HepG2 (cell line): ENCODE results near the gene TAMM41. TPM values are rescaled to one million over a fixed set of nuclear protein-coding genes. Genes with fewer than 3 reads are reported as not detected.

ENCODE experiments used
- CCDC6 ChIP-seq: sonication (generic); formaldehyde crosslinking; IDR thresholded peaks from 2 replicates; pipeline ENCODE4 v1.8.1; 2022; ENCODE audit warnings: mild to moderate bottlenecking, missing genetic modification reagents, moderate library complexity
- CENPX ChIP-seq: sonication (generic); formaldehyde crosslinking; IDR thresholded peaks from 2 replicates; pipeline ENCODE4 v1.9.0; 2021; ENCODE audit warnings: mild to moderate bottlenecking, missing genetic modification reagents, moderate library complexity
- HNRNPLL ChIP-seq: fragments of 200-400 bp; formaldehyde crosslinking; IDR thresholded peaks from 2 replicates; pipeline ENCODE4 v1.6.1; 2017; ENCODE audit warnings: mild to moderate bottlenecking, low read depth, low read length; ENCODE audit not compliant: poor library complexity, severe bottlenecking
- MAFG ChIP-seq: sonication (generic); formaldehyde crosslinking; IDR thresholded peaks from 2 replicates; pipeline ENCODE4 v1.5.1; 2020; ENCODE audit warnings: mild to moderate bottlenecking, missing genetic modification reagents
- NFYC ChIP-seq: IDR thresholded peaks from 2 replicates; pipeline ENCODE4 v1.6.1; 2016; ENCODE audit warnings: missing genetic modification reagents, missing compliant biosample characterization
- NR3C1 ChIP-seq: sonication (generic); formaldehyde crosslinking; IDR thresholded peaks from 2 replicates; pipeline ENCODE4 v1.4.0; 2020; ENCODE audit warnings: missing genetic modification reagents
- PHF5A ChIP-seq: IDR thresholded peaks from one replicate; pipeline ENCODE4 v1.6.1; 2018; ENCODE audit warnings: low read depth, missing genetic modification reagents; ENCODE audit not compliant: unreplicated experiment
- RARA ChIP-seq: IDR thresholded peaks from 2 replicates; pipeline ENCODE4 v1.6.1; 2016; ENCODE audit warnings: missing genetic modification reagents, missing compliant biosample characterization
- SIX1 ChIP-seq: sonication (generic); formaldehyde crosslinking; IDR thresholded peaks from 2 replicates; pipeline ENCODE4 v1.4.0; 2020; ENCODE audit warnings: missing genetic modification reagents, borderline replicate concordance
- SMYD3 ChIP-seq: sonication (generic); formaldehyde crosslinking; IDR thresholded peaks from 2 replicates; pipeline ENCODE4 v1.8.1; 2023; ENCODE audit warnings: mild to moderate bottlenecking, missing genetic modification reagents
- TMF1 ChIP-seq: sonication (generic); formaldehyde crosslinking; IDR thresholded peaks from 2 replicates; pipeline ENCODE4 v1.8.1; 2022; ENCODE audit warnings: low read depth, missing genetic modification reagents
- ZBTB8A ChIP-seq: sonication (generic); formaldehyde crosslinking; IDR thresholded peaks from 2 replicates; pipeline ENCODE4 v1.4.0; 2020; ENCODE audit warnings: mild to moderate bottlenecking, low read depth, missing genetic modification reagents, borderline replicate concordance
- ZNF292 ChIP-seq: sonication (generic); formaldehyde crosslinking; IDR thresholded peaks from 2 replicates; pipeline ENCODE4 v1.8.1; 2022; ENCODE audit warnings: mild to moderate bottlenecking, low read depth, missing genetic modification reagents, borderline replicate concordance
- ZNF367 ChIP-seq: sonication (generic); formaldehyde crosslinking; IDR thresholded peaks from 2 replicates; pipeline ENCODE4 v1.4.0; 2020; ENCODE audit warnings: missing genetic modification reagents, borderline replicate concordance
- ZNF530 ChIP-seq: sonication (generic); formaldehyde crosslinking; IDR thresholded peaks from 2 replicates; pipeline ENCODE4 v1.5.0; 2020; ENCODE audit warnings: low read depth, mild to moderate bottlenecking, missing genetic modification reagents
- ZNF776 ChIP-seq: sonication (generic); formaldehyde crosslinking; IDR thresholded peaks from 2 replicates; pipeline ENCODE4 v1.4.0; 2020; ENCODE audit warnings: mild to moderate bottlenecking, missing genetic modification reagents
- polyA plus RNA-seq, 8 experiments: library from polyadenylated mRNA; depleted of rRNA in 3 of 8; stranded (reverse) in 7 of 8; unstranded in 1 of 8; fragments of >200 nt; fragmentation: Illumina TruSeq in 4 of 8; extraction: Trizol in 4 of 8; gene quantifications; 2 replicates each; pipeline versions ENCODE4 v1.2.1 to v1.2.3, GENCODE V29; 2011 to 2016; ENCODE audit warnings: low read depth in 4 of 8, missing spikeins in 1 of 8, mixed read lengths in 1 of 8; ENCODE audit not compliant: insufficient read depth in 1 of 8
- total RNA-seq, 5 experiments: library from RNA; depleted of rRNA; stranded (reverse); fragments of >200 nt; fragmentation: Illumina TruSeq; extraction: Trizol; gene quantifications; 2 replicates each; pipeline ENCODE4 v1.2.3, GENCODE V29; 2016; ENCODE audit warnings: low read depth in 1 of 5
- TF ChIP-seq, protein P1 (sequence below): sonication (generic); formaldehyde crosslinking; IDR thresholded peaks from 2 replicates; pipeline ENCODE4 v1.8.1; 2023; ENCODE audit warnings: mild to moderate bottlenecking, inconsistent platforms, moderate library complexity, missing genetic modification reagents, borderline replicate concordance
- TF ChIP-seq, protein P2 (sequence below): sonication (generic); formaldehyde crosslinking; IDR thresholded peaks from 2 replicates; pipeline ENCODE4 v1.4.0; 2020; ENCODE audit warnings: missing genetic modification reagents
- TF ChIP-seq, protein P3 (sequence below): sonication (generic); formaldehyde crosslinking; IDR thresholded peaks from 2 replicates; pipeline ENCODE4 v1.5.0; 2020; ENCODE audit warnings: missing genetic modification reagents
- TF ChIP-seq, protein P4 (sequence below): sonication (generic); formaldehyde crosslinking; IDR thresholded peaks from 2 replicates; pipeline ENCODE4 v1.4.0; 2020; ENCODE audit warnings: missing genetic modification reagents

TAMM41 gene
- total and polyA plus RNA-seq, 2 of the 13 experiments (the other 11 are each of a cell fraction or from before 2014, with no cell fraction given) = 9.9 to 12.2 TPM

DNA sequence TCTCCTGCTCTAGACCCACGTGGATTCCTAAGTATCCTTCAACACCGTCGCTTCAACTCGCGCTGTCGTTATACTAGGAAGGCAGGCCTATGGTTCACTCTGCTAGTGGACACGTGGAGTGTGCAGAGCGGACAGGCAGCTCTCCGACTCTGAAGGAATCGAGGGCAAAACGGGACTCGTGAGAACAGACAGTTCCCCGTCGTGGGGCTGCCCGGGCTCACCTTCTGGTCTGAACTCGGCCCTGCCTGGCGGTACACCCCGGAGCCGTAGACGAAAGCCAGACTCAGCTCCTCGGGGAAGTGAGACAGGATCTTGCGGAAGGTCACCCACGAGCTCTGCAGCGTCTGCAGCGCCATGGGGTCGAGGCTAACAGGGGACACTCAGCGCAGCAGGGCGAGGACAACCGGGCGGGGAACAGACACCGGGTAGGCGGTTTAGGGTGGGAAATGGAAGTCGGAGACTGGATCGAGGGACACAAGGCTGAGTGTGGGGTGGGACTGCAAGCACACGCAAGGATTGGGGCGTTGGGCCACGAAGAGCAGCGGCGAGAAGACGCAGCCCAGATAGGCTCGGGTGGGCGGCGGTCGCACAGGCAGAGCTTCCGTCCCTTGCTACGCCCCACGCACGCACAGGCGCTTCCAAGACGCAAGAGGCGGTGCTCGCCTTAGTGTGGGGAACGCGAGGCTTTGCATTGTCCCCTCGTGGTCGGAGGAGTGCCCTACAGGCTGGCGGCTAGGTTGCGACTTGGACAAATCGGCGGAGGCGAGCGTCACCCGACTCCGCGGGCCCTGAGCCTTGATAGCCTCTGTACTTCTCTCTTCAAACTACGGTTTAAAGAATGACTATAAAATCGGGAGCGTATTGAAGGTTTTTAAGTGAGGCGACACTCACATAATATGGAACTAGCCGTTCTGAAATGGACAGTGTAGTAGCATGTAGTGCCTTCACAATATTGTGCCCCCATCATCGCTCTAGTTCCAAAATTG, at the start of gene TAMM41 (continued):
- TF ChIP-seq RARA (CRISPR knock-in tag) (no peak), TMF1 (CRISPR knock-in tag) (peak; percentile 66; the same call in 1 of the 2 replicates), ZNF292 (CRISPR knock-in tag) (peak; percentile 48; the same call in 1 of the 2 replicates), ZNF776 (CRISPR knock-in tag) (peak; percentile 84; the same call in 1 of the 2 replicates), SIX1 (CRISPR knock-in tag) (no peak), CCDC6 (CRISPR knock-in tag) (peak; percentile 31; the same call in 1 of the 2 replicates), NR3C1 (no peak), ZBTB8A (CRISPR knock-in tag) (peak; percentile 81; the same call in 1 of the 2 replicates), MAFG (CRISPR knock-in tag) (no peak), ZNF367 (CRISPR knock-in tag) (0 out of 2 replicates have a peak, but pooled peaks have one; percentile 65), ZNF530 (CRISPR knock-in tag) (no peak), PHF5A (CRISPR knock-in tag) (no peak), SMYD3 (no peak), NFYC (CRISPR knock-in tag) (peak; percentile 38; the same call in 1 of the 2 replicates), CENPX (CRISPR knock-in tag) (no peak), HNRNPLL (peak; percentile 92)
- TF ChIP-seq, protein P1, sequence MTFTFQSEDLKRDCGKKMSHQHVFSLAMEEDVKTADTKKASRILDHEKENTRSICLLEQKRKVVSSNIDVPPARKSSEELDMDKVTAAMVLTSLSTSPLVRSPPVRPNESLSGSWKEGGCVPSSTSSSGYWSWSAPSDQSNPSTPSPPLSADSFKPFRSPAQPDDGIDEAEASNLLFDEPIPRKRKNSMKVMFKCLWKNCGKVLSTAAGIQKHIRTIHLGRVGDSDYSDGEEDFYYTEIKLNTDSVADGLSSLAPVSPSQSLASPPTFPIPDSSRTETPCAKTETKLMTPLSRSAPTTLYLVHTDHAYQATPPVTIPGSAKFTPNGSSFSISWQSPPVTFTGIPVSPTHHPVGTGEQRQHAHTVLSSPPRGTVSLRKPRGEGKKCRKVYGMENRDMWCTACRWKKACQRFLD (CRISPR knock-in tag) = no peak; the same call in 1 of the 2 replicates
- TF ChIP-seq, protein P2, sequence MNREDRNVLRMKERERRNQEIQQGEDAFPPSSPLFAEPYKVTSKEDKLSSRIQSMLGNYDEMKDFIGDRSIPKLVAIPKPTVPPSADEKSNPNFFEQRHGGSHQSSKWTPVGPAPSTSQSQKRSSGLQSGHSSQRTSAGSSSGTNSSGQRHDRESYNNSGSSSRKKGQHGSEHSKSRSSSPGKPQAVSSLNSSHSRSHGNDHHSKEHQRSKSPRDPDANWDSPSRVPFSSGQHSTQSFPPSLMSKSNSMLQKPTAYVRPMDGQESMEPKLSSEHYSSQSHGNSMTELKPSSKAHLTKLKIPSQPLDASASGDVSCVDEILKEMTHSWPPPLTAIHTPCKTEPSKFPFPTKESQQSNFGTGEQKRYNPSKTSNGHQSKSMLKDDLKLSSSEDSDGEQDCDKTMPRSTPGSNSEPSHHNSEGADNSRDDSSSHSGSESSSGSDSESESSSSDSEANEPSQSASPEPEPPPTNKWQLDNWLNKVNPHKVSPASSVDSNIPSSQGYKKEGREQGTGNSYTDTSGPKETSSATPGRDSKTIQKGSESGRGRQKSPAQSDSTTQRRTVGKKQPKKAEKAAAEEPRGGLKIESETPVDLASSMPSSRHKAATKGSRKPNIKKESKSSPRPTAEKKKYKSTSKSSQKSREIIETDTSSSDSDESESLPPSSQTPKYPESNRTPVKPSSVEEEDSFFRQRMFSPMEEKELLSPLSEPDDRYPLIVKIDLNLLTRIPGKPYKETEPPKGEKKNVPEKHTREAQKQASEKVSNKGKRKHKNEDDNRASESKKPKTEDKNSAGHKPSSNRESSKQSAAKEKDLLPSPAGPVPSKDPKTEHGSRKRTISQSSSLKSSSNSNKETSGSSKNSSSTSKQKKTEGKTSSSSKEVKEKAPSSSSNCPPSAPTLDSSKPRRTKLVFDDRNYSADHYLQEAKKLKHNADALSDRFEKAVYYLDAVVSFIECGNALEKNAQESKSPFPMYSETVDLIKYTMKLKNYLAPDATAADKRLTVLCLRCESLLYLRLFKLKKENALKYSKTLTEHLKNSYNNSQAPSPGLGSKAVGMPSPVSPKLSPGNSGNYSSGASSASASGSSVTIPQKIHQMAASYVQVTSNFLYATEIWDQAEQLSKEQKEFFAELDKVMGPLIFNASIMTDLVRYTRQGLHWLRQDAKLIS = no peak
- TF ChIP-seq, protein P3, sequence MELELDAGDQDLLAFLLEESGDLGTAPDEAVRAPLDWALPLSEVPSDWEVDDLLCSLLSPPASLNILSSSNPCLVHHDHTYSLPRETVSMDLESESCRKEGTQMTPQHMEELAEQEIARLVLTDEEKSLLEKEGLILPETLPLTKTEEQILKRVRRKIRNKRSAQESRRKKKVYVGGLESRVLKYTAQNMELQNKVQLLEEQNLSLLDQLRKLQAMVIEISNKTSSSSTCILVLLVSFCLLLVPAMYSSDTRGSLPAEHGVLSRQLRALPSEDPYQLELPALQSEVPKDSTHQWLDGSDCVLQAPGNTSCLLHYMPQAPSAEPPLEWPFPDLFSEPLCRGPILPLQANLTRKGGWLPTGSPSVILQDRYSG (CRISPR knock-in tag) = 0 out of 2 replicates have a peak, but pooled peaks have one; percentile 39
- TF ChIP-seq, protein P4, sequence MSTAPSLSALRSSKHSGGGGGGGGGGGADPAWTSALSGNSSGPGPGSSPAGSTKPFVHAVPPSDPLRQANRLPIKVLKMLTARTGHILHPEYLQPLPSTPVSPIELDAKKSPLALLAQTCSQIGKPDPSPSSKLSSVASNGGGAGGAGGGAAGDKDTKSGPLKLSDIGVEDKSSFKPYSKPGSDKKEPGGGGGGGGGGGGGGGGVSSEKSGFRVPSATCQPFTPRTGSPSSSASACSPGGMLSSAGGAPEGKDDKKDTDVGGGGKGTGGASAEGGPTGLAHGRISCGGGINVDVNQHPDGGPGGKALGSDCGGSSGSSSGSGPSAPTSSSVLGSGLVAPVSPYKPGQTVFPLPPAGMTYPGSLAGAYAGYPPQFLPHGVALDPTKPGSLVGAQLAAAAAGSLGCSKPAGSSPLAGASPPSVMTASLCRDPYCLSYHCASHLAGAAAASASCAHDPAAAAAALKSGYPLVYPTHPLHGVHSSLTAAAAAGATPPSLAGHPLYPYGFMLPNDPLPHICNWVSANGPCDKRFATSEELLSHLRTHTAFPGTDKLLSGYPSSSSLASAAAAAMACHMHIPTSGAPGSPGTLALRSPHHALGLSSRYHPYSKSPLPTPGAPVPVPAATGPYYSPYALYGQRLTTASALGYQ (CRISPR knock-in tag) = no peak
